Measurements from ENCODE around the gene STK11. TPM values are rescaled to one million over a fixed set of nuclear protein-coding genes. Genes with fewer than 3 reads are reported as not detected.

STK11 gene
- total and polyA plus RNA-seq, 2 donors (not counting 3 experiments of a cell fraction or from before 2014, with no cell fraction given): 39.4 to 75.4 TPM

DNA sequence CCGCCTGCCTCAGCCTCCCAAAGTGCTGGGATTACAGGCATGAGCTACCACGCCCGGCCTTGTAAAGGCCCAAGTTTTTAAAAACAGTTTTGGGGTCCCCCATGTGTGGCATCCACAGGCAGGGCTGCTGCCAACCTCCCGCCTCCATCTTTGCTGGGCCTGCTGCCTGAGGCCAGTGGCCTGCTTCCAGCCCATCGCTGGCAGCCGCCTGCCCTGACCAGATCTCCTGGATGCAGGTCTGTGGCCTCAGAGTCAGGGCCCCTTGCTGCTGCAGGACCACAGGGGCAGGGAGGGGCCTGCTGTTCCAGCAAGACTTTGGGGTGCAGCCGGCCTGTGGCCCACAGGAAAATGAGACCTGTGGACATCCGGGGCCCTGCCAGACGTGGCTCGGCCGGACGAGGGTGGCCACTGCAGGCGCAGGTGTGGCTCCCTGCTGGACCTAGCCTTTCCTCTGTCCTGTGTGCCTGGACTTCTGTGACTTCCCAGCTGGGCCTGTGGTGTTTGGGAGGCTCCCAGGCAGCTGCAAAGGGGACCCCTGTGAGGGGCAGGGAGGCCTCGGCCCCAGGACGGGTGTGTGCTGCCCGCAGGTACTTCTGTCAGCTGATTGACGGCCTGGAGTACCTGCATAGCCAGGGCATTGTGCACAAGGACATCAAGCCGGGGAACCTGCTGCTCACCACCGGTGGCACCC is 14.4 kb downstream of the STK11 start:
- dilution Hi-C loops (cut with MboI; ENCODE audit: extremely low pct_ligation_motif_present, low sequenced_read_pairs): no loop called here
- H3K4me2 ChIP-seq (ENCODE audit: insufficient read depth, low read length): no peak overlapping the region
- FAIRE-seq (no peak), DNase-seq (ENCODE audit: low read depth, low spot score) (no peak)
- ChIA-PET CTCF (interaction anchor here (1.9 to 2.4 kb wide), 2 partner anchors 12 to 24 kb away, joined by 5 read pairs; no protein-coding TSS in a partner anchor), POLR2A (no interaction called here)
- no peaks in the 10 kb centered on the region for H3K27me3 ChIP-seq (ENCODE audit: control insufficient read depth in 2 of 2, insufficient read depth in 2 of 2, low read length in 2 of 2)
- no TSS peak for BruUV-seq (replicated peaks)
- no peak overlapping the region for H3K4me3 ChIP-seq (replicated peaks in 1 of 3; ENCODE audit: insufficient read depth in 1 of 3, low read depth in 1 of 3, low read length in 3 of 3)
- peaks cover 36% of the 10 kb centered on the region for H3K79me2 ChIP-seq (ENCODE audit: control insufficient read depth, insufficient read depth, low read length)
- no peak overlapping the region for H3K27ac ChIP-seq (ENCODE audit: insufficient read depth, low read depth, low read length)
- no peak overlapping the region for H3K9ac ChIP-seq (replicated peaks; ENCODE audit: extremely low read depth, insufficient read depth, low read length)
- no peaks in the 10 kb centered on the region for H3K9me3 ChIP-seq (replicated peaks; ENCODE audit: control insufficient read depth, insufficient read depth, low read length)
- H3K9me1 ChIP-seq (replicated peaks; ENCODE audit: control insufficient read depth, extremely low read depth, insufficient read depth, low read length): no peaks in the 10 kb centered on the region
- peaks cover 10% of the 10 kb centered on the region for H3K4me1 ChIP-seq (ENCODE audit: control insufficient read depth, extremely low read depth, insufficient read depth, low read length)
- peaks cover 5 to 17% of the 10 kb centered on the region in 2 experiments for H3K36me3 ChIP-seq (ENCODE audit: control insufficient read depth in 2 of 2, extremely low read depth in 1 of 2, insufficient read depth in 2 of 2, low read length in 2 of 2)
- intact Hi-C loops (cut with micrococcal nuclease): no loop called here
- TF ChIP-seq POLR2AphosphoS5 (IDR thresholded peaks at IDR 0.05; ENCODE audit: insufficient read depth, low read depth, low read length) (no peak), GATA2 (IDR thresholded peaks at IDR 0.05; ENCODE audit: insufficient read depth, insufficient read length, low read depth, low read length) (no peak), EZH2 (IDR thresholded peaks at IDR 0.05; ENCODE audit: borderline replicate concordance, low read depth, low read length, severe bottlenecking) (no peak), FOS (IDR thresholded peaks at IDR 0.05; ENCODE audit: borderline replicate concordance, insufficient read depth, low read length) (no peak), POLR2A (IDR thresholded peaks at IDR 0.05; ENCODE audit: low read depth, low read length) (no peak), JUN (IDR thresholded peaks at IDR 0.05; ENCODE audit: borderline replicate concordance, insufficient read depth, insufficient read length, low read depth) (no peak), MYC (IDR thresholded peaks at IDR 0.05; ENCODE audit: low read depth, low read length) (no peak)
- TF ChIP-seq, protein P1, sequence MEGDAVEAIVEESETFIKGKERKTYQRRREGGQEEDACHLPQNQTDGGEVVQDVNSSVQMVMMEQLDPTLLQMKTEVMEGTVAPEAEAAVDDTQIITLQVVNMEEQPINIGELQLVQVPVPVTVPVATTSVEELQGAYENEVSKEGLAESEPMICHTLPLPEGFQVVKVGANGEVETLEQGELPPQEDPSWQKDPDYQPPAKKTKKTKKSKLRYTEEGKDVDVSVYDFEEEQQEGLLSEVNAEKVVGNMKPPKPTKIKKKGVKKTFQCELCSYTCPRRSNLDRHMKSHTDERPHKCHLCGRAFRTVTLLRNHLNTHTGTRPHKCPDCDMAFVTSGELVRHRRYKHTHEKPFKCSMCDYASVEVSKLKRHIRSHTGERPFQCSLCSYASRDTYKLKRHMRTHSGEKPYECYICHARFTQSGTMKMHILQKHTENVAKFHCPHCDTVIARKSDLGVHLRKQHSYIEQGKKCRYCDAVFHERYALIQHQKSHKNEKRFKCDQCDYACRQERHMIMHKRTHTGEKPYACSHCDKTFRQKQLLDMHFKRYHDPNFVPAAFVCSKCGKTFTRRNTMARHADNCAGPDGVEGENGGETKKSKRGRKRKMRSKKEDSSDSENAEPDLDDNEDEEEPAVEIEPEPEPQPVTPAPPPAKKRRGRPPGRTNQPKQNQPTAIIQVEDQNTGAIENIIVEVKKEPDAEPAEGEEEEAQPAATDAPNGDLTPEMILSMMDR (IDR thresholded peaks at IDR 0.05; ENCODE audit: extremely low read depth in 1 of 2, insufficient read depth in 1 of 2, low read depth in 1 of 2, low read length in 2 of 2): no peak
- TF ChIP-seq, protein P2, sequence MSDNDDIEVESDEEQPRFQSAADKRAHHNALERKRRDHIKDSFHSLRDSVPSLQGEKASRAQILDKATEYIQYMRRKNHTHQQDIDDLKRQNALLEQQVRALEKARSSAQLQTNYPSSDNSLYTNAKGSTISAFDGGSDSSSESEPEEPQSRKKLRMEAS (IDR thresholded peaks at IDR 0.05; ENCODE audit: insufficient read depth, insufficient read length): no peak
- H2AFZ ChIP-seq (ENCODE audit: low read depth, low read length): no peak overlapping the region
- H4K20me1 ChIP-seq (replicated peaks; ENCODE audit: control insufficient read depth, extremely low read depth, insufficient read depth, low read length): no peaks in the 10 kb centered on the region
